ENCODE measurements around the gene XRCC5.

DNA sequence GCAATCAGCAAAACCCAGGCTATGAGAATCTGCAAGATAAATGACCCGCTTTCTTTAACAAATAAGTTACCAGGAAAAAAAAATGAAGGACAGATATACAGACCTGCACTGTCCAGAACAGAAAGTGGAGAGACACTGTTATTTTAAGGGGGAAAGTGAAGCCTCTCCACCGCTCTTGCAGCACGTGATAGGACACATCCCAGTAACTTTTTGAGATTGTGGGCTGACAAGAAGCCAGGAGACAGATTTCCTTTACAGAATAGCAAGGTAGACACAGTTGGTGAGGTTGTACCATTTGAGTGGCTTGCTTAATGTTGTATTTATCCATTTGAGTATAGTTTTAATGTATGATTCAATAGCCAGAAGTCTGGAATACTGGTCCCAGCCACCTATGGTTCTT lies 14.4 kb upstream of the XRCC5 start:
- TF ChIP-seq, protein P1, sequence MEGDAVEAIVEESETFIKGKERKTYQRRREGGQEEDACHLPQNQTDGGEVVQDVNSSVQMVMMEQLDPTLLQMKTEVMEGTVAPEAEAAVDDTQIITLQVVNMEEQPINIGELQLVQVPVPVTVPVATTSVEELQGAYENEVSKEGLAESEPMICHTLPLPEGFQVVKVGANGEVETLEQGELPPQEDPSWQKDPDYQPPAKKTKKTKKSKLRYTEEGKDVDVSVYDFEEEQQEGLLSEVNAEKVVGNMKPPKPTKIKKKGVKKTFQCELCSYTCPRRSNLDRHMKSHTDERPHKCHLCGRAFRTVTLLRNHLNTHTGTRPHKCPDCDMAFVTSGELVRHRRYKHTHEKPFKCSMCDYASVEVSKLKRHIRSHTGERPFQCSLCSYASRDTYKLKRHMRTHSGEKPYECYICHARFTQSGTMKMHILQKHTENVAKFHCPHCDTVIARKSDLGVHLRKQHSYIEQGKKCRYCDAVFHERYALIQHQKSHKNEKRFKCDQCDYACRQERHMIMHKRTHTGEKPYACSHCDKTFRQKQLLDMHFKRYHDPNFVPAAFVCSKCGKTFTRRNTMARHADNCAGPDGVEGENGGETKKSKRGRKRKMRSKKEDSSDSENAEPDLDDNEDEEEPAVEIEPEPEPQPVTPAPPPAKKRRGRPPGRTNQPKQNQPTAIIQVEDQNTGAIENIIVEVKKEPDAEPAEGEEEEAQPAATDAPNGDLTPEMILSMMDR (IDR thresholded peaks at IDR 0.05) = no peak
- TF ChIP-seq POLR2A (IDR thresholded peaks at IDR 0.05) = no peak
